NOMO-1 (cell line): ENCODE data around the gene ZNF296.

Source experiments
- DNase-seq, 2 experiments: peaks; one replicate each; lab custom pipeline; 2025; ENCODE audit not compliant: unreplicated experiment in 2 of 2; lab: John Stamatoyannopoulos, UW

The ZNF296 gene

GRCh38 chr19:45063851-45064801 lies 12.2 kb downstream of the ZNF296 start:
- no peak for DNase-seq

GRCh38 chr19:45061965-45062364 lies 14.3 kb downstream of the ZNF296 start:
- no peak for DNase-seq

GRCh38 chr19:45059258-45059965 lies 16.9 kb downstream of the ZNF296 start:
- DNase-seq: peak; percentile 53 to 59

GRCh38 chr19:45058622-45059159 lies 17.6 kb downstream of the ZNF296 start:
- no peak for DNase-seq

GRCh38 chr19:45057444-45057843 lies 18.8 kb downstream of the ZNF296 start:
- DNase-seq: no peak

- DNase-seq: no peak
These were observed 19.4 kb downstream of the ZNF296 start for GRCh38 chr19:45056831-45057230.

- no peak for DNase-seq
These were observed 24.2 kb downstream of the ZNF296 start for GRCh38 chr19:45051929-45052579.

GRCh38 chr19:45050036-45050435 lies 26.2 kb downstream of the ZNF296 start:
- DNase-seq: no peak

- no peak for DNase-seq
These were observed 27.1 kb downstream of the ZNF296 start for GRCh38 chr19:45049073-45049736.

- peak; percentile 77 to 89 for DNase-seq
These were observed 29.0 kb downstream of the ZNF296 start for GRCh38 chr19:45047188-45047797.

GRCh38 chr19:45046355-45046754 lies 29.9 kb downstream of the ZNF296 start:
- DNase-seq: no peak

GRCh38 chr19:45045671-45046353 lies 30.5 kb downstream of the ZNF296 start:
- DNase-seq: no peak

- peak in 1 of 2 experiments; percentile 7 for DNase-seq
These were observed 35.2 kb downstream of the ZNF296 start for GRCh38 chr19:45041125-45041524.

- DNase-seq: peak; percentile 74 to 83
These were observed 36.1 kb downstream of the ZNF296 start for GRCh38 chr19:45040059-45040771.

GRCh38 chr19:45038931-45039893 lies 37.1 kb downstream of the ZNF296 start, which contains the start of gene CLASRP:
Gene CLASRP, plus strand, starts transcription at chr19:45039045. Its CDS starts 1,168 bp downstream, at chr19:45040213.
- DNase-seq: peak; percentile 83 to 90

GRCh38 chr19:45037393-45038169 lies 38.7 kb downstream of the ZNF296 start:
- DNase-seq: no peak

- DNase-seq: no peak
These were observed 40.5 kb downstream of the ZNF296 start for GRCh38 chr19:45035755-45036154.
